Measurements from ENCODE around the gene NOP10.

The NOP10 gene

GRCh38 chr15:34335176-34336032 is 7.5 kb downstream of the NOP10 start:
- no peak for DNase-seq (ENCODE audit: low spot score)
- TF ChIP-seq, protein P1, sequence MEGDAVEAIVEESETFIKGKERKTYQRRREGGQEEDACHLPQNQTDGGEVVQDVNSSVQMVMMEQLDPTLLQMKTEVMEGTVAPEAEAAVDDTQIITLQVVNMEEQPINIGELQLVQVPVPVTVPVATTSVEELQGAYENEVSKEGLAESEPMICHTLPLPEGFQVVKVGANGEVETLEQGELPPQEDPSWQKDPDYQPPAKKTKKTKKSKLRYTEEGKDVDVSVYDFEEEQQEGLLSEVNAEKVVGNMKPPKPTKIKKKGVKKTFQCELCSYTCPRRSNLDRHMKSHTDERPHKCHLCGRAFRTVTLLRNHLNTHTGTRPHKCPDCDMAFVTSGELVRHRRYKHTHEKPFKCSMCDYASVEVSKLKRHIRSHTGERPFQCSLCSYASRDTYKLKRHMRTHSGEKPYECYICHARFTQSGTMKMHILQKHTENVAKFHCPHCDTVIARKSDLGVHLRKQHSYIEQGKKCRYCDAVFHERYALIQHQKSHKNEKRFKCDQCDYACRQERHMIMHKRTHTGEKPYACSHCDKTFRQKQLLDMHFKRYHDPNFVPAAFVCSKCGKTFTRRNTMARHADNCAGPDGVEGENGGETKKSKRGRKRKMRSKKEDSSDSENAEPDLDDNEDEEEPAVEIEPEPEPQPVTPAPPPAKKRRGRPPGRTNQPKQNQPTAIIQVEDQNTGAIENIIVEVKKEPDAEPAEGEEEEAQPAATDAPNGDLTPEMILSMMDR (IDR thresholded peaks at IDR 0.05) = no peak
- H3K4me3 ChIP-seq = peak overlapping the region; percentile 98
- peak overlapping the region; percentile 23 to 93 for H3K27ac ChIP-seq

GRCh38 chr15:34334672-34335071 is 8.3 kb downstream of the NOP10 start:
- H3K4me3 ChIP-seq = peak overlapping the region; percentile 98

GRCh38 chr15:34332553-34333120 is 10.3 kb downstream of the NOP10 start:
- no peak overlapping the region for H3K27ac ChIP-seq
- TF ChIP-seq, protein P1 (IDR thresholded peaks at IDR 0.05) = no peak
- H3K4me3 ChIP-seq = no peak overlapping the region
- no peak for DNase-seq (ENCODE audit: low spot score)

More at GRCh38 chr15:34334672-34335071, 8.3 kb downstream of the NOP10 start:
- H3K27ac ChIP-seq = peak overlapping the region in 1 of 2 donors; percentile 93
- TF ChIP-seq, protein P1 (IDR thresholded peaks at IDR 0.05) = no peak
- no peak for DNase-seq (ENCODE audit: low spot score)

GRCh38 chr15:34331809-34332208 is 11.1 kb downstream of the NOP10 start:
- Histone ChIP-seq H3K4me3 (no peak overlapping the region), H3K27ac (no peak overlapping the region)
- no peak for DNase-seq (ENCODE audit: low spot score)
- TF ChIP-seq, protein P1 (IDR thresholded peaks at IDR 0.05) = no peak

DNA sequence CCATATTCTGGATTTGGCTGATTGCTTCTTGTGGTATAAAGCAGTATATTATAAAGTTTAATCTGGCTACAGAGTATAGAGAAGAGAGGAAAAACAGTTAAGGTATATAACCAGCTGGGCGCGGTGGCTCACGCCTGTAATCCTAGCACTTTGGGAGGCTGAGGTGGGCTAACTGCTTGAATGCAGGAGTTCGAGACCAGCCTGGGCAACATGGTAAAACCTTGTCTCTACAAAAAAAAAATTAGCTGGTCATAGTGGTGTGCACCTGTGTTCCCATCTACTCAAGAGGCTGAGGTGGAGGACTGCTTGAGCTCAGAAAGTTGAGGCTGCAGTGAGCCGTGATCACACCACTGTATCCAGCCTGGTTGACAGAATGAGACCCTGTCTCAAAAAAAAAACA is 12.7 kb downstream of the NOP10 start:
- no peak overlapping the region for H3K4me3 ChIP-seq
- H3K27ac ChIP-seq = no peak overlapping the region
- TF ChIP-seq, protein P1 (IDR thresholded peaks at IDR 0.05) = no peak
- DNase-seq (ENCODE audit: low spot score) = no peak

GRCh38 chr15:34329006-34329405 is 13.9 kb downstream of the NOP10 start:
- TF ChIP-seq, protein P1 (IDR thresholded peaks at IDR 0.05) = no peak
- H3K27ac ChIP-seq = no peak overlapping the region
- H3K4me3 ChIP-seq = no peak overlapping the region
- DNase-seq (ENCODE audit: low spot score) = no peak

DNA sequence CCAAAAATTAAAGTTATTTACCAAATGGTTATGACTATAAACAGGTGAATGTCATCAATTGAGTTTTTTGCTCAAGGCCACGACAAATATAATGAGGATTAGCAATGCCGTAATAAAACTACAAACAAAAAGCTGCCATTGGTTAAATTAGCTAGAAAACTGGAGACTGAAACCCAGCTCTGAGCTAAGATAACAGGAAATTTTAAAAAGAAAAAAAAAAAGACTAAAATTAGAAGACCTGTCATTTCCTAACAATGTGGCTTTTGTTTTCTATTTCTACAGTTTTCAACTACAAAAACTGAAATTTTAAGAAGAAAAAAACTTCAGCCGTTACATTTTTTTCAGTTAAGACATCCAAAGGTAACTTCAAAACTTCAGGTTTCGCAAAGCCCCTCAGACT is 15.0 kb downstream of the NOP10 start:
- DNase-seq (ENCODE audit: low spot score) = no peak
- H3K4me3 ChIP-seq = no peak overlapping the region
- TF ChIP-seq, protein P1 (IDR thresholded peaks at IDR 0.05) = no peak
- no peak overlapping the region for H3K27ac ChIP-seq

Data from coronary artery (tissue), 2 donors.